Medulla oblongata (tissue), 1 donor: Measurements from ENCODE around the gene ZNF582.
"Not testable (repeated sequence)": the region's sequence is repeated elsewhere in the genome, so short reads cannot be mapped to it uniquely, and the experiment has no call there.

Experiments used
- DNase-seq: peaks from one replicate; pipeline ENCODE4 v3.0.0-alpha.2; 2015; ENCODE audit errors: extremely low spot score

ZNF582 gene

DNA sequence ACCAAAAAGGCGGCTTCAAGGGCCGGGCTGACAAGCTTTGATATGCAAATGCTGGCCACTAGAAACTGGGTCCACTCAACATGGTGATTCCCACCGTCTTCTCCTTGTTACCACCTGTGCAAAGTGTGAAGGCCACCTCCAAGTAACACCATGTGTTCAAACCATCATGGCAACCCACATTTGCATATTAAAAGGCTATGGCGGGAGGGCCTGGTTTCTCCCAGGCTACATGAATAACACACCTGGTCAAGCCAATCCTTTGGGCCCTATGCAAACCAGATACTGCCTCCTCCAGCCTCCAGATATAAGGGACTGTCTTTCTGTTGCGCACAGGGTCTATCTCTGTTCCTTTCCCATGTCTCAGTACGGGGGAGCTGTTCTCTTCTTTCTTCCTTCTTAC lies 42.1 kb downstream of the ZNF582 start:
- DNase-seq: no peak

DNA sequence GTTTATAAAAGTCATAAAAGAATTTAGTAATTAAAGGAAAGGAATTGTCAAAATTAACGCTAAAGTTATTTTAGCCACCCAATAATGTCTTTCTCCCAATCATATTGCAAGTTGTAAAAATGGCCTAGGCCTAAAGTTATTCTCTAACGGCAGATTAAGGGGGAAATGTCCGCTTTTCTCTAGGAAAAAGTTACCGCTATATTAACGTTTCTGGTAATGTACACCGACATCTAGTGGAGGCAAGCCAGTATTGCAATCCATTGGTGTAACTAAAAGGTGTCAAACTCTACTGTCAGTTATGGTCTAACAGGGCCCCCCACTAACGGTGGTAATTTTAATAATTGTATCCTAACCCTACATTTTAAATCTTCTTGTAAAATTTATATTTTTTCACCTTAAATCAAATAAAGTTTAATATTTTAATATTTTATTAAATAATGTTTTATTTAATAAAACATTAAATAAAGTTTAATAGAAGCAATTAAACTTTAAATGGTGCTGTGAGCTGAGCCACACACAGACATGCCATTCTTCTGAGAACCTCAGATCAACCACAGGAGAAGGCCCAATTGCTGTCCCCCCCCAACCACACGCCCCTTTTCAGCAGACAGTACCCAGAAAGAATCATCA lies 42.8 kb downstream of the ZNF582 start:
- peak; percentile 37 for DNase-seq

DNA sequence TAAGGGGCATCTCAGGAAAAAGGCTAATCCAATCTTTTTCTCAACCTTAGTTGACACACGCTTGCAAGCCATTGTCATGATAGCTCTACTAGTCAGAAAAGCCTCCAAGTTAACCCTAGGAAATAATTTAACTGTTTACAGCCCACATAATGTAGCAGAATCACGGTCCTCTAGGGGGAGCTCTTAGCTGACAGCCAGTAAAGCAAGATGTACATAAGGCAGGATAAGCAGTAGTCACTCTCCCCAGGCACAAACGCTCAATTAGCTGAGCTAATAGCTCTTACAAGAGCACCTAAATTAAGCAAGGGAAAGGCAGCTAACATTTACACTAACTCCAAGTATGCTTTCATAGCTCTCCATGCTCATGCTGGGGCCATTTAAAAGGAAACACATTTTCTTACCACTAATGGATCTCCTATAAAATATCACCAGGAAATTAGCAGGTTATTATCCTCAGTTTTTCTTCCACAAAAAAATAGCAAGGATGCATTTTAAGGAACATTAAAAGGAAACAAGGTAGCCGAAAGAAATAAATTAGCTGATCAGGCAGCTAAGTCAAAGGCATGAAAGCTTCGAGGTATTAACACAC lies 45.0 kb downstream of the ZNF582 start:
- DNase-seq: no peak

DNA sequence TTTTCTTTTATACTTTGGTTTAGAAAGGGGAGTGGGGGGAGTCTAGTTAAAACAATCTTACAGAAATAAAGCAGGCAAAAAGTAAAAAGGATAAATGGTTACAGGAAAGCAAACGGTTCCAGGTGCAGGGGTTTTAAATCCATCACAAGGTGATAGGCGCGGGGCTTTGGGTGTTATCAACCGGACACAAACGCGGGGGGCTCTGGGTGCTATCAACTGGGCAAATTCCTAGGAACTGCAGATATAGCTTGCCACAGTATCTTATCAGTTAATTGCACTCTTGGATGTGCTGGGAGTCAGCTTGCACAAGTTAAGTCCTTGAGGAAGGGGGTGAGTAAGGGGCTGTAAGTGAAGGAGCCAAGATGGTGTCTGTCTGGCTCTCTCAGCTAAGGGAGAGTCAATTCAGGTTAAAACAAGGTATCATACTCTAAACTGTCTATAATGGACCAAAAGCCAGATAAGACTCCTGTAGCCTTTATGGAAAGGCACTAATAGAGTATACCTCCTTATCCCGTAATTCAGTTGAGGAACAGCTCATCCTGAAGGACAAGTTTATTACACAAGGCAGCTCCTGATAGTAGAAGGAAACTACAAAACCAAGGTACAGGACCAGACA lies 46.1 kb downstream of the ZNF582 start:
- DNase-seq: no peak

DNA sequence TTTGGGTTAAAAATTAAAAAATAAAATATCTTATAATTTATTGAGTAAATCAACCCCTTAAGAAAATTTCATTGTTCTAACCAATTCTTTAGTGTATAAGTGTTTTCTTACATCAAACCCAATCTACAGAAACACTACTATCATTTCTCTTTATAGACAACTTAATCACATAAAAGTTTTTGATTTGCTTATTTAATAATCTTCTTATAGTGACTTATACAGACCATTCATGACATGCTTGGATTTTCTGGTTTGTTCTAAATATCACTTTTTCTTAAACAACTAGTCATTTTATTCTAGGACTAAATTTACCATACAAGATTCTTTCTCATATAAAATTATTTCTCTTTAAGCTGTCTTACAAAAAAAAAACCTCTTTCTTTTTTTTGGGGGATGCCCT lies 51.4 kb downstream of the ZNF582 start:
- no peak for DNase-seq

DNA sequence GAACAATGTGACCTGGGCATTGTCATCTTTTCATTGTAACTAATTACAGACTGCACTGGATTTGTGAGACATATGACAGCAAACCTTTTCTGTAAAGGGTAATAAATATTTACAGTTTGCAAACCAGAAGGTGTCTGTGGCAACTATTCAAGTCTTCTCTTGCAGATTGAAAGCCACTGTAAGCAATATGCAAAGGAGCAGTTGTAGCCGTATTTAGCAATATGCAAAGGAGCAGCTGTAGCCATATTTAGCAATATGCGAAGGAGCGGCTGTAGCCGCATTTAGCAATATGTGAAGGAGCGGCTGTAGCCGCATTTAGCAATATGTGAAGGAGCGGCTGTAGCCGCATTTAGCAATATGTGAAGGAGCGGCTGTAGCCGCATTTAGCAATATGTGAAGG lies 54.3 kb downstream of the ZNF582 start:
- not testable (repeated sequence) for DNase-seq

DNA sequence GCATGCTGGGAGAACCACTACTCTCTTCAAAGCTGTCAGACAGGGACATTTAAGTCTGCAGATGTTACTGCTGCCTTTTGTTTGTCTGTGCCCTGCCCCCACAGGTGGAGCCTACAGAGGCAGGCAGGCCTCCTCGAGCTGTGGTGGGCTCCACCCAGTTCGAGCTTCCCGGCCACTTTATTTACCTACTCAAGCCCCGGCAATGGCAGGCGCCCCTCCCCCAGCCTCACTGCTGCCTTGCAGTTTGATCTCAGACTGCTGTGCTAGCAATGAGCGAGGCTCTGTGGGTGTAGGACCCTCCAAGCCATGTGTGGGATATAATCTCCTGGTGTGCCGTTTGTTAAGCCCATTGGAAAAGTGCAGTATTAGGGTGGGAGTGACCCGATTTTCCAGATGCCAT lies 56.3 kb downstream of the ZNF582 start:
- not testable (repeated sequence) for DNase-seq

DNA sequence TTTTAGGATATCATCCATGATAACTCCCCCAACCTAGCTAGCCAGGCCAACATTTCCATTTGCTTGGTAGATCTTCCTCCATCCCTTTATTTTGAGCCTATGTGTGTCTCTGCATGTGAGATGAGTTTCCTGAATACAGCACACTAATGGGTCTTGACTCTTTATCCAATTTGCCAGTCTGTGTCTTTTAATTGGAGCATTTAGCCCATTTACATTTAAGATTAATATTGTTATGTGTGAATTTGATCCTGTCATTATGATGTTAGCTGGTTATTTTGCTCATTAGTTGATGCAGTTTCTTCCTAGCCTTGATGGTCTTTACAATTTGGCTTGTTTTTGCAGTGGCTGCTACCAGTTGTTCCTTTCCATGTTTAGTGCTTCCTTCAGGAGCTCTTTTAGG lies 58.0 kb downstream of the ZNF582 start:
- not testable (repeated sequence) for DNase-seq

DNA sequence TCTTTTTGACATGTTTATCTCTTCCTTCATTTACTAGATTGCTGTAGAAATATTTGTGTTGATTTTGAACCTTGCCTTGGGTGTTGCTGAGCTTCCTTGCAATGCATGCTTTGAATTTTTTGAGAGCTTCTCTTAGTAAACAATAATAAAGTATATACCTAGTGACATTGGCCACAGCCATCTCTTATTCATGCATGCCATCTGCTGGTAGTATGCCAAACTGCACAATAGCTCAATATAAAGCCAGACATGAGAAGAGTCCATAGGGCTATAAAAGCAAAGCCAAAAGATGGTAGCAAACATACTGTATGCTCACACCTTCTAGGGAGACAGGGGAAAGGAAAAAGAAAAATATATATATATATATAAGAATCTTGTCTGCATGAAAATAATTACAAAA lies 59.8 kb downstream of the ZNF582 start:
- DNase-seq: peak; percentile 60
